ENCODE data around the gene SLC43A3. TPM values are rescaled to one million over a fixed set of nuclear protein-coding genes. Genes with fewer than 3 reads are reported as not detected.

Gene SLC43A3
- total RNA-seq, 1 experiment from 2014 or later = 21.4 TPM

DNA sequence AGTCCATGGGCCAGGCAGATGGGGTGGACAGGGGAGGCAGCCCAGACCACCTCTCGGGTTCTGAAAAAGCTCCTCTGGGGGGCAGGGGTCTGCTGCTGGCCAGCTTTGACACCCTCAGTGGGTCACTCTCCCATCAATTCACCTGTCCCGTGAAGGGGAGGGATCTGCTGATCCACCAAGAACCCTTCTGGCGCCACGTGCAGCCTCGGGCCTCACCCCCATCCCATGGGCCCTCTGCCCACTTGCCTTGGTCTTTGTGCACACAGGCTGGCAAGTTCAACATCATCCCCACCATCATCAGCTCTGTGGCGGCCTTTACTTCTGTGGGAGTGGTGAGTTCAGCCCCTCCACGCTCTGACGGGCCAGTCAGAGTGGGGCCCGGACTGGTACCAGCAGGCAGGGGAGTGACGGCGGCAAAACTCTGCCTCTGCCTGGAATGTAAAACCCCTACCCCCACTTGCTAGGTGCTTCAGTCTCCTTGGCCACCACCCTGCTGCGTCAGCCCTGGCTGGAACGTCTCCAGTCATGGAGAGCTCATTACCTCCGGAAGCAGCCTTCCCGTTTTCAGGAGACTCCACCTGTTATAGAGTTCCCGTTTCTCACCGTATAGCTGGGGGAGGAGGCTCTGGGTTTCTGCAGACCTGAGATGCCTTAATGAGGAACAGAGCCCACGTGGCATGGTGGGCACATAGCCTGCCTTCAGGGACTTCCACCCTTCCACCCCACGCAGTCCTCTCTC, 58.6 kb downstream of the SLC43A3 start:
- no peak for DNase-seq
- Histone ChIP-seq H4K20me1 (ENCODE audit: control insufficient read depth, insufficient read depth, insufficient read length) (no peaks in the 10 kb centered on the region), H3K27ac (ENCODE audit: insufficient read length, low read depth, low read length) (no peak overlapping the region), H3K9ac (ENCODE audit: extremely low read depth, insufficient read length, low read length) (no peak overlapping the region), H3K23ac (ENCODE audit: insufficient read length, low read depth, low read length) (no peak overlapping the region), H3K23me2 (ENCODE audit: insufficient read length, low read depth, low read length, poor library complexity, severe bottlenecking) (no peaks in the 10 kb centered on the region), H3K79me1 (ENCODE audit: insufficient read depth, low read depth, low read length, poor library complexity, severe bottlenecking) (no peaks in the 10 kb centered on the region), H3K14ac (ENCODE audit: insufficient read depth, low read length) (no peak overlapping the region), H3K56ac (ENCODE audit: insufficient read length, low read depth, low read length) (no peak overlapping the region), H2BK5ac (ENCODE audit: insufficient read length, low read length) (no peak overlapping the region), H3K4ac (ENCODE audit: low read depth, low read length) (no peak overlapping the region), H3K4me1 (ENCODE audit: insufficient read depth, low read length) (peaks cover 6% of the 10 kb centered on the region), H2BK15ac (ENCODE audit: low read depth, low read length) (no peak overlapping the region), H4K8ac (replicated peaks; ENCODE audit: insufficient read length, low read depth, low read length) (no peak overlapping the region), H3K9me3 (ENCODE audit: control insufficient read depth, low read depth, low read length) (no peaks in the 10 kb centered on the region), H4K5ac (ENCODE audit: insufficient read length, low read depth, low read length) (no peak overlapping the region), H3K18ac (ENCODE audit: insufficient read length, low read depth, low read length) (no peak overlapping the region), H3K4me2 (ENCODE audit: insufficient read depth, insufficient read length, low read length) (no peak overlapping the region), H3T11ph (ENCODE audit: low read length) (no peak overlapping the region), H3K27me3 (ENCODE audit: insufficient read depth, low read length) (no peaks in the 10 kb centered on the region), H2BK120ac (ENCODE audit: low read depth, low read length, poor library complexity, severe bottlenecking) (no peak overlapping the region), H2BK20ac (ENCODE audit: low read depth, low read length, poor library complexity, severe bottlenecking) (no peak overlapping the region), H2BK12ac (ENCODE audit: insufficient read length, low read depth, low read length) (no peak overlapping the region), H4K91ac (ENCODE audit: insufficient read length, low read depth, low read length) (no peak overlapping the region), H2AK5ac (ENCODE audit: insufficient read length, low read length) (no peak overlapping the region), H2AFZ (ENCODE audit: low read length) (no peak overlapping the region), H3K79me2 (ENCODE audit: insufficient read depth, low read length) (no peaks in the 10 kb centered on the region)
- Mint-ChIP-seq H3K9me3 (0 out of 5 replicates have a peak, but pooled peaks cover 0 to 2% of the 10 kb centered on the region in 2 experiments), H3K27ac (no peak overlapping the region), H3K27me3 (ENCODE audit: low read depth) (peaks cover 26% of the 10 kb centered on the region), H3K36me3 (ENCODE audit: insufficient read depth in 1 of 3, low read depth in 3 of 3) (no peaks in the 10 kb centered on the region), H3K4me1 (peaks cover 24% of the 10 kb centered on the region in 2 experiments), H3K4me3 (no peak overlapping the region)
- TF ChIP-seq, protein P1, sequence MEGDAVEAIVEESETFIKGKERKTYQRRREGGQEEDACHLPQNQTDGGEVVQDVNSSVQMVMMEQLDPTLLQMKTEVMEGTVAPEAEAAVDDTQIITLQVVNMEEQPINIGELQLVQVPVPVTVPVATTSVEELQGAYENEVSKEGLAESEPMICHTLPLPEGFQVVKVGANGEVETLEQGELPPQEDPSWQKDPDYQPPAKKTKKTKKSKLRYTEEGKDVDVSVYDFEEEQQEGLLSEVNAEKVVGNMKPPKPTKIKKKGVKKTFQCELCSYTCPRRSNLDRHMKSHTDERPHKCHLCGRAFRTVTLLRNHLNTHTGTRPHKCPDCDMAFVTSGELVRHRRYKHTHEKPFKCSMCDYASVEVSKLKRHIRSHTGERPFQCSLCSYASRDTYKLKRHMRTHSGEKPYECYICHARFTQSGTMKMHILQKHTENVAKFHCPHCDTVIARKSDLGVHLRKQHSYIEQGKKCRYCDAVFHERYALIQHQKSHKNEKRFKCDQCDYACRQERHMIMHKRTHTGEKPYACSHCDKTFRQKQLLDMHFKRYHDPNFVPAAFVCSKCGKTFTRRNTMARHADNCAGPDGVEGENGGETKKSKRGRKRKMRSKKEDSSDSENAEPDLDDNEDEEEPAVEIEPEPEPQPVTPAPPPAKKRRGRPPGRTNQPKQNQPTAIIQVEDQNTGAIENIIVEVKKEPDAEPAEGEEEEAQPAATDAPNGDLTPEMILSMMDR (conservative IDR thresholded peaks at IDR 0.05) = no peak
- no CpG with 5 or more reads among the region's 19 CpGs for whole genome bisulfite sequencing (ENCODE audit: extremely low coverage, insufficient read length, low lambda C conversion rate)

All from H9 (cell line).